ENCODE results near the gene ASB14. TPM values are rescaled to one million over a fixed set of nuclear protein-coding genes. Genes with fewer than 3 reads are reported as not detected.
"Not testable (repeated sequence)": the region's sequence is repeated elsewhere in the genome, so short reads cannot be mapped to it uniquely, and the experiment has no call there.

Gene ASB14
- total RNA-seq, result not detected

DNA sequence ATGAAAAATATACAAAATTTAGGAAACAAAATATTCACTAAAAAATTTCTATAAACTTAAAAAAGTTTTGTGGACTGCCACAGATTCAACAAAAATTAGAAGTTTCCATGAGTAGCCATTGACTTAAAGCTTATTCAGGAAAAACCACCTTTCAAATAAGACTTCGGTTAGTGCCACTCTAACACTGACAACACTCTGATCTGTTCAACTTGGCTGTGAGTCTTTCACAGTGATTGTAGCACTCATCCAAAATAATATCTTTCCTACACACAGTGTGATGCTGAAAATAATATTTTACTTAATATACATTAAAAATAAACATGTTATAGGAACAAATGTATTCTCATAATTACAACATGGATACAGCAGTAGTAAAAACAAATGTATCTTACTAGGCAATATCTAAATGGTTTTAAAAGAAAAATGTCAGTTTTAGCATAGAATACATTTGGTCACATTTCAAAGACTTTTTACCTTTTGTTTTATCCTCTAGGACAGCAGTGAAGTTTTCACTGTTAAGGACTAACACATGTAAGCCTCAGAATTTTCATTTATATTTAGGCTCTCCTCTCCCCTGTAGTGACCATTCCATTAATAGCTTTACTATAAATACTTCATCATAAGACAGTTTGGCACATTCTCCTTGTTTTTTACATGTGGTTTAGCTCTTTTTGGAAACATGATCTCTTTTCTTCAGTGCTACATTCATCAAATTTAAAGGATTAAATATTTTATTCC is at the start of gene ASB14:
Gene ASB14 (minus strand): TSS at position 527 of the 738 bp plus-strand sequence. CDS start 652 bp downstream, outside the sequence.
- no peak for ATAC-seq

DNA sequence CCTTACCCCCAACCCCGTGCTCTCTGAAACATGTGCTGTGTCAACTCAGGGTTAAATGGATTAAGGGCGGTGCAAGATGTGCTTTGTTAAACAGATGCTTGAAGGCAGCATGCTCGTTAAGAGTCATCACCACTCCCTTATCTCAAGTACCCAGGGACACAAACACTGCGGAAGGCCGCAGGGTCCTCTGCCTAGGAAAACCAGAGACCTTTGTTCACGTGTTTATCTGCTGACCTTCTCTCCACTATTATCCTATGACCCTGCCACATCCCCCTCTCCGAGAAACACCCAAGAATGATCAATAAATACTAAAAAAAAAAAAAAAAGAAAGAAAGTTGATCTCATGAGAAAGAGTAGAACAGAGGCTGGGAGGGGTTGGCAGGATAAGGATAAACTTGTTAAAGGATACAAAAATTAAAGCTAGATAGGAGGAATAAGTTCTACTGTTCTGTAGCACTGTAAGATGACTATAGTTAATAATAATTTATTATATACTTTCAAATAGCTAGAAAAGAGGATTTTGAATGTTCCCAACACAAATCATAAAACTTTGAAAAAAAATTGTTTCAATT is 46.7 kb upstream of the ASB14 start:
- not testable (repeated sequence) for ATAC-seq

DNA sequence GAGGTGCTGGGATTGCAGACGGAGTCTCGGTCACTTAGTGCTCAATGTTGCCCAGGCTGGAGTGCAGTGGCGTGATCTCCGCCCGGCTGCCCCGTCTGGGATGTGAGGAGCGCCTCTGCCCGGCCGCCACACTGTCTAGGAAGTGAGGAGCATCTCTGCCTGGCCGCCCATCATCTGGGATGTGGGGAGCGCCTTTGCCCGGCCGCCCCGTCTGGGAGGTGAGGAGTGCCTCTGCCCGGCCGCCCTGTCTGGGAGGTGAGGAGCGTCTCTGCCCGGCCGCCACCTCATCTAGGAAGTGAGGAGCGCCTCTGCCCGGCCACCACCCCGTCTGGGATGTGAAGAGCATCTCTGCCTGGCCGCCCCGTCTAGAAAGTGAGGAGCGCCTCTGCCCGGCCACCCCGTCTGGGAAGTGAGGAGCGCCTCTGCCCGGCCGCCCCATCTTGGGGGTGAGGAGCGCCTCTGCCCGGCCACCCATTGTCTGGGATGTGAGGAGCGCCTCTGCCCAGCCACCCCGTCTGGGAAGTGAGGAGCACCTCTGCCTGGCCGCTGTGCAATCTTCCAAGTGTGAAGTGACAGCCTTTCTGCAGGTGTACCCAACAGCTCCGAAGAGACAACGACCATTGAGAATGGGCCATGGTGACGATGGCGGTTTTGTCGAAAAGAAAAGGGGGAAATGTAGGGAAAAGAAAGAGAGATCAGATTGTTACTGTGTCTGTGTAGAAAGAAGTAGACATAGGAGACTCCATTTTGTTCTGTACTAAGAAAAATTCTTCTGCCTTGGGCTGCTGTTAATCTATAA is 46.0 kb upstream of the ASB14 start:
- not testable (repeated sequence) for ATAC-seq

DNA sequence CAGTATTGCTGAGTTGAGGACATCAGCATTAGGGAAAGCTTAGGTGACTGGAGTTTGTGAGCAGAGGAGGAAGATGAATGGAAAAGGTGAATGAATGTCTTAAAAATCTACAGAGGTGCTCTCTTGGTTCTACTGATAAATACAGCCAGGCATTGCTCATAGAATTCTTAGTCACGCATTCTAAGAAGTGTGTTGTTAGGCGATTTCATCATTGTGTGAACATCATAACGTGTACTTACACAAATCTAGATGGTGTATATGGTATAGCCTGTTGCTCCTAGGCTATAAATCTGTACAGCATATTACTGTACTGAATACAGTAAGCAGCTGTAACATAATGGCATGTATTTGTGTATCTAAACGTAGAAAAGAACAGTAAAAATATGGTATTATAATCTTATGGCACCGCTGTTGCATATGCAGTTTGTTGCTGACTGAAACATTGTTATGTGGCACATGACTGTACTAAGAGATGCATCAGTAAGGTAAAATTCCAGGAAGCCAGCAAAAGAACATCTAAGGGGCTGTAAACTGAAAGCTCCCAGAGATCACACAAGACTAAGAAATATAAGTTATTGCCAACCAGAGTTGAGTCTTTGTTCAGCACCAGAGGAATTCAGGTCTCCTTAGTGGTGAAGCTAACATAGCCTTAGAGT is 42.9 kb upstream of the ASB14 start:
- ATAC-seq, result no peak

DNA sequence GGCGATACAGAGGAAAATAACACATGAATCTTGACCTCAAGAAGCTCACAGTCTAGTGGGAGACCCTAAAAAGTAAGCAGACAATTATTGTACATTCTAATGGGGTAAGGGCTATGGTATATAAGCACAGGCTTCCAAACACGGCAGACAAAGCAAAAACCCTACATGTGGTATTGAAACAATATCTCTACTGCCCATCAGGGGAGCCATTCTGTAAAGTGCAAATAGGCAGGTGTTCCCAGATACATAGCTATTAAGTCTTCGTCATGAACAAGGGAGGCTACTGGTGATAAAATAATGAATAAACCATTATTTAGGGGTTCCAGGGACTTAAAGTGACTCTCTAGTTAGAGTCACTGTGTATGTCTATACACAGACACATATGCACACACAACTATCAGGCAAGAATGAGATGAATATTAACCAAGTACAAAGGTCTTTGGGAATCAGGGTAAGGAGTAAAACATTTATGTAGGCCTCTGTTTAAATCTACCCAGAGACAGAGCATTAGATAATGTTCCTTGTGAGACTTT is 38.7 kb upstream of the ASB14 start:
- no peak for ATAC-seq

DNA sequence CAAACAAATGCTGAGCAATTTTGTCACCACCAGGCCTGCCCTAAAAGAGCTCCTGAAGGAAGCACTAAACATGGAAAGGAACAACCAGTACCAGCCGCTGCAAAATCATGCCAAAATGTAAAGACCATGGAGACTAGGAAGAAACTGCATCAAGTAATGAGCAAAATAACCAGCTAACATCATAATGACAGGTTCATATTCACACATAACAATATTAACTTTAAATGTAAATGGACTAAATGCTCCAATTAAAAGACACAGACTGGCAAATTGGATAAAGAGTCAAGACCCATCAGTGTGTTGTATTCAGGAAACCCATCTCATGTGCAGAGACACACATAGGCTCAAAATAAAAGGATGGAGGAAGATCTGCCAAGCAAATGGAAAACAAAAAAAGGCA is 34.0 kb upstream of the ASB14 start:
- ATAC-seq, result not testable (repeated sequence)

DNA sequence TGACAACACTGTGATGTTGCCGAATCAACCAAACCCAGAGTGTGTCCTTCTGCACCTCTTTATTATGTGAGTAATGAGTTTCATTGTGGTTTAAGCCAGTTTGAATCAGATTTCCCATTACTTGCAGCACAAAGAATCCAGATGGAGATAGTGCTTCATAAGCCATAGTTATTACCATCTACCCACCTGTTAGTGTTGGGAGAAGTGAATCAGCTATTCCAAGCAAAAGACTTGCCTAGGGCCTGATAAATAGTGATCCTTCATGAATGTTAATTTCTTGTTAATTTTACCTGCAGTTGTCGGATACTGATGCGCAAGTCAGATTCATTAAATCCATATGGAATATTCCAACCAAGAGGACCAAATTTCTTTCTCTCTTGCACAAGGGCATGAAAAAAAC is 21.7 kb upstream of the ASB14 start:
- ATAC-seq, result no peak

DNA sequence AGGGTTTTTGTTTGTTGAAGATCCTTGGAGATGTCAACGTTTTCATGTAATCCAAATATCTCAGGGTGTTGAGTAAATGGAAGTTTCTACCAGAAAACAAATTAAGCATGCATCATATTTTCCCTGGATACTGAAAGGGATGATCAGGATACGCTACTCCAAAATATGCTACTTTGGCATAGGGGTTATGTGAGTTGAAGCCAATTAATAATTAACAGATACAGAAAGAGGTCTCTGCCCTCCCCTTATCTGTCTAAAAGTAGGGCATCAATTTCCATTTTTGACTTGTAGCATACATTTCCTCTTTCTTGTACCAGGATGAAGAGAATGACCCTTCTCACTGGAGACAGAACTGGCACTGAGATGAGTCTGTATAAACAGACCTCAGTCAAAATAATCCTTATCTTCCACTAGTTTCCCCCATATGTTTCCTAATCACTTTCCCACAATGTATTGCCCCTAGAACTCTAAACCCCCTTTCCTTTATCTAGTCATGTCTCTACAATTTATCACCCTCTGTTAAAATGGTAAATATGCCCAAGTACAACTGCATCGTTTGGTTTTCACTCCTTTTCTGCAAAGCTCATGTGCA is 17.4 kb upstream of the ASB14 start:
- ATAC-seq, result no peak

DNA sequence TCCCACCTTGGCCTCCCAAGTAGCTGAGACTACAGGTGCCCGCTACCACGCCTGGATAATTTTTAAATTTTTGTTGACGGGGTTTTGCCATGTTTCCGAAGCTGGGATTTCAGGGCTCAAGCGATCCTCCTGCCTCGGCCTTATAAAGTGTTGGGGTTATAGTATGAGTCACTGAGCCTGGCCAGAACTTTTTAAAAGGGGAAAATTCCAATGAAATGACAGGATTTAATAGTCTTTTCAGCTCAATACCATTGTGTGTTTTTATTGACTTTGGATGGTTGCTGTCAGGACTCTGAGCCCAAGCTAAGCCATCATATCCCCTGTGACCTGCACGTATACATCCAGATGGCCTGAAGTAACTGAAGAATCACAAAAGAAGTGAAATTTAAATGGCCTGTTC is 11.0 kb upstream of the ASB14 start:
- not testable (repeated sequence) for ATAC-seq

DNA sequence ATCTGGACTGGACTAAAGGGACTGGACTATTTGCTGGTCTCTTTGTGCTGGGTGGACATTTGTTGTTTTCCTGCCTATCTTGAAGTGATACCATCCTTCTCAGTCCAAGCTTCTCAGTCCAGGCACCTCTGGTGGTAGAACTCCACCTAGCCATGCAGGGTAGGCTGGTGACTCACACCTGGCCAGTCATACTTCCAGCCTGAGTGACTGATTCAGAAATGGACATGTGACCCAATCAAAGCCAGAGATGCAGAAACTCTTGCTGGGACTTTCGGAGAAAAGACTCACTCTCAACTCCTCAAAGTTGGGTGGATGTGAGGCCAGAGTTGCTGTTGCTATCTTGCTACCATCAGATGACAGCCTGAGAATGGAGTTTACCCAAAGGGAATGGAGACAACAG is 5.6 kb upstream of the ASB14 start:
- peak; percentile 94 for ATAC-seq

DNA sequence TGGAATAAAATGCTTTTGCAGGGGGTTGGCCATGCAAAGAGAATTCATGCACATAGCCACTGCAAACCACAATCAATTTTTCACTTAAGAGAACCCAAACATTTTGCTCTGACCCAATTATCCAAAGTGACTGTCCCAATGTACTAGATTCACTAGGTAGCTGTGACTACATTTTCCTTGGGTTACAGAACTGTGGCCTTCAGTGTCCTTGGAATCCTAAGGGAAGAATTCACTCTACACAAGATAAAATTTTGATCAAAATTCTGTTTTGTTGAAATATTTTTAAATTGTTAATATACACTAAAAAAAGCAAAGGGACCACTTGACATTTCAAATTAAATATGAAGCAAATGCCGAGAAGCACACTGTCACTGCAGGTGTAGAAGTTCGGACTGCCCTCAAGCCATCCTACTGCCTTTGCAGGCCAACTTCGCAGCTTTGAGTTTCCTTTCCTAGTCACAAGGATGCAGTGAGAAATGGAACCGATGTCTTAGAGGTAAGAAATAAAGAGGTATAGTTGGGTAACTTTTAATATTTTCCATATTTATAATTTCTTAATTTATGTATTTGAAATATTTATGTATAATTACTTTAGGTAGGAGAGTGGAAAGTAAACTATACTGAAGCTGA is 527 bp upstream of the ASB14 start:
- no peak for ATAC-seq

DNA sequence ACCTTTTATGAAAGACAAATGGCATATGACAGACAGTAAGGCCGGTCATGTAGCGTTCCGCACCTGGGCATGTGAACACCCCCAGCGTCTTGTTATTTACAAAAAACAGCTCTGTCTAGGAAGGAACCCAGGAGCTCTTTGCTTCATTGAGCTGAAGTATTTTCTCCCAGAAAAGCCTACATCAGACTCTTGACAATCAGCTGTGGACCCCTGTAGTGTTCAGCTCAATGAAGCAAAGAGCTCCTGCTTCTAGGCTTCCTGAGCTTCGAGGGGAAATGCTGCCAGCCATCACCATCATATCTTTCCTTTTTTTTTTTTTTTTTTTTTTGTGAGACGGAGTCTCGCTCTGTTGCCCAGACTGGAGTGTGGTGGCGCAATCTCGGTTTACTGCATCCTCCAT is 4.1 kb downstream of the ASB14 start:
- ATAC-seq, result no peak

DNA sequence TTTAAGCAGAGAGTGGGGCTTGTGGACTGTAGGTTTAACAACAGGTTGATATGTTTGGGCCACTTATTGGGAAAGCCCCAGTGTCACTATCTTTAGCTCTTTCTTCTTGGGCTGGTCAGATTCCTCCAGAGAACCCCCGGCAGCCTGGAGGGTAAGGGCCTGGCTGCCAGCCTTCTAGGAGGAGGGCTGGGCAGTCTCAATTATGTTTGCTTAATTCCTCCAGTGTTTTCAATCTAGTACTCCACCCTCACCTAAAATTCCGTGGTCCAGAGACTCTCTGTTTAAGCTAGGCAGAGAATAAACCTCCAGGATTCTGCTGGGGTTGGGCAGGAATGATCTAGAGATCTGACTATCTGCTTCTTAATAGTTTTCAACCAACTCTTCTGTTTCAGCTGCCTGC is 5.3 kb downstream of the ASB14 start:
- ATAC-seq, result no peak

DNA sequence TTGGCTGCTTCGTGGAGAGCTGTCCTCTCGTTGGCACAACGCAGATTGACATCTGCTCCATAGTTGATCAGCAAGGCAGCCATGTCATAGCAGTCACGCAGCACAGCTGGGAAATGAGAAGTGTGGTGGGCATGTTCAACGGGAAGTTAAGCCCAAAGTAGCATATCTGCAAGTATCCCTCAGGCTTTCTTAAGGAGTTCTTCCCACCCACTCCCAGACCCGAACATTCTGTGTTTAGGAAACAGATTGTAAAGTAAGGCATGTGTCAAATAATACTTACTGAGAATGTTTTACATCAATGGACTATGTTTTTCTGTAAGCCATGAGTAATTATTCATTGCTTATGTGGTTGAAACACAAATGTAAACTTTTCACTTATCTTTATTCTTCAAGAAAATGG is 9.2 kb downstream of the ASB14 start:
- ATAC-seq, result no peak

DNA sequence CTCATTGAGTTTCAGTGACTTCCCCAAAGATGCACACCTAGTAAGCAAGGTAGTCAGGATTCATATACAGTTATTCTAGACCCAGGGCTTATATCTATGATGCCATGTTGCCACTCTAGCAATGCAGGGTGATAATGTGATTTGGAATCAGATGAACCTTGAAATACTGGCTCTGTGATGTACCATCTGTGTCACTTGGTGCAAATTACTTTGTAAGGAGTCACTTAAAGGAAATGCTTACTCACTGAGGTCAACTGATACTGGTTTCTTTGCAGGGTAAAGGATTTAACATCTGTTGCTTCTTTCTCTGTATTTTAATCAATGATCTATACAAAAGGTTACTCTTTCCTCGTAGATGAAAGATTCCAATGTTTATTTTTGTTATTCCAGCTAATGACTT is 10.8 kb downstream of the ASB14 start:
- peak; percentile 73 for ATAC-seq

DNA sequence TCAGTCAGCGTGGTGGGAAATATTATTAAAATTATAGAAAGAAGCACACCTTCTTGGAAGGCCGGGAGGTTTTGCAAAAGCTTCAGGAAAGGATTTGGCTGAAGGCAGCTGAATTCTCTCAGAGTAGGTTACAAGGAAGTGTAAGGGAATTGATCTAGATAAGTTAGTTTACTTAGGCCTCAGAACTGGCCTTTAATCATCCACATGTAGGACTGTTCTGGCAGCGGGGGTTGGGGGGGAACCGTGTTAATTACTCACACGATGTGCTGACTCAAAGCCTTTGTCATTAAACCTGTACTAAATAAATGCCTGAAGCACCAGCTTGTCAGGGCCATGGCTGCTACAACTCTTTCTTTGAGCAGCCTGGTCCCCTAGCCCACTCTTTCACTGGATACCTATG is 12.8 kb downstream of the ASB14 start:
- no peak for ATAC-seq

DNA sequence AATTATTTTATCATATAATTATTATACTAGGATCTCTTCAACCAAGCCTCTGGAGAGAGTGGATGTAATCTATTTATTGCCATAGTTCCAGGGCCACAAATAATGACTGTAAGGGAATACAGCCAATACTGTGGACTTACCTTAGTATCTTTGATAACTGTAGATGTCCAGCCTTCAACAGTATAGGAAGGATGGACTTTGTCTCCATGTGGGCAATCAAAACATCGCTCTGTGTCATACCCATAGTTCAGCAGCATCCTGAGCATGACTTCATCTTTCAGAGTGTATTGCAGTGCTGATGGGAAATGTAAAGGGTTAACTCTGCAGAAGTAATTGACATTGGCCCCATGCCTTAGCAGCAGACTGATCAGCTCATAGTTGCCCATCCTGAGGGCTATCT is 14.2 kb downstream of the ASB14 start:
- no peak for ATAC-seq

DNA sequence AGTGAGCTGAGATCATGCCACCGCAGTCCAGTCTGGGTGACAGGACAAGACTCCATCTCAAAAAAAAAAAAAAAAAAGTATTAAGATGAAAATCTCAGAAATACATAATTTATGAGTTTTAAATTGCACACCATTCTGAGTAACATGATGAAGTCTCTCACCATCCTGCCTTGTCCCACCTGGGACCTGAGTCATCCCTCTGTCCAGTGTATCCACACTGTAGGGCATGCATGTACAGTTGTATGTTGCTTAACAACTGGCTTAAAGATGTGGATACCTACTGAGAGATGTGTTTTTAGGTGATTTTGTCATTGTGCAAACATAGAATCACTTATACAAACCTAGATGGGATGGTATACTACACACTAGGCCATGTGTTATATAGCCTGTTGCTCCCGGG is 17.1 kb downstream of the ASB14 start:
- no peak for ATAC-seq

DNA sequence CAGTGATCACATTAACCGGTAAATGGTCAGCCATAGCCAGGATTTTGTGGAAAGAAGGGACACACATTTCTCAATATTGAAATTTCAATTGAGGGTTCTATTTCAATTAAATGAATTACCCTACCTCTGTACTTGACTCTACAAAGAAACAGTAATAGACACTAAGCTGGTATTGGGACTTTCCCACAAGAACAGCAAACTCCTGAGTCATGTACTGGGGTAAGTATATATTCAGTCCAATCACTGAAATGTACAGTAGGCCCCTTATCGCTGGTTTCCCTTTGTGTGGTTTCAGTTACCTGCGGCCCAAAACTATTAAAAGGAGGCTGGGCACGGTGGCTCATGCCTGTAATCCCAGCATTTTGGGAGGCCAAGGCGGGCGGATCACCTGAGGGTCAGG is 17.6 kb downstream of the ASB14 start:
- no peak for ATAC-seq

DNA sequence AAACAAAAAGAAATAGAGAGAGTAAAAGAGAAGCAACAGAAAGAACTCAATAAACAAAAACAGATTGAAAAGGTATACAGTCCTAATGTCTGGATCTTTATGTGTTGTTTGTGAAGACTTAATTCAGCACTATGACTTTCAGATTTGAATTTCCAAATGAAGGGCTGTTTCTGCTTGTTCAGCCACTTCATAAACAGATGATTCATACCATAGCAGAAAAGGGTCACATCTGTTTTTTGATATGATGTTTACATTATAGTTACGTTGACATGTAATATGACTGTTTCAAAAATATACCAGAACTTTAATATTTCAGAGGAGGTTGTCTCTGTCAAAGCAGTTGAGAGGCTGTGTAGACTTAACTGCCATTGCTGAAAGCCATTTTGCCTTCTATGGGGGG is 24.1 kb downstream of the ASB14 start:
- no peak for ATAC-seq

DNA sequence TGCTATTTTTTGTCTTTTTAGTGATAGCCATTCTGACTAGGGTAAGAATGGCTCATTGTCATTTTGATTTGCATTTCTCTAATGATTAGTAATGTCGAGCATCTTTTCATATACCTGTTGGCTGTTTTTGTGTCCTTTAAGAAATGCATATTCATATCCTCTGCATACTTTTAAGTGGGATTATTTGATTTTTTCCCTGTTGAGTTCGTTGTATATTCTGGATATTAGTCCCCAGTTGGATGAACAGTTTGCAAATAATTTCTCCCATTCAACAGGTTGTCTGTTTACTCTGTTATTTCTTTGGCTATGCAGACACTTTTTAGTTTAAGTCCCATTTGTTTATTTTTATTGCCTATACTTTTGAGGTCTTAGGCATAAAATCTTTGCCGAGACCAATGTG is 30.6 kb downstream of the ASB14 start:
- no peak for ATAC-seq

DNA sequence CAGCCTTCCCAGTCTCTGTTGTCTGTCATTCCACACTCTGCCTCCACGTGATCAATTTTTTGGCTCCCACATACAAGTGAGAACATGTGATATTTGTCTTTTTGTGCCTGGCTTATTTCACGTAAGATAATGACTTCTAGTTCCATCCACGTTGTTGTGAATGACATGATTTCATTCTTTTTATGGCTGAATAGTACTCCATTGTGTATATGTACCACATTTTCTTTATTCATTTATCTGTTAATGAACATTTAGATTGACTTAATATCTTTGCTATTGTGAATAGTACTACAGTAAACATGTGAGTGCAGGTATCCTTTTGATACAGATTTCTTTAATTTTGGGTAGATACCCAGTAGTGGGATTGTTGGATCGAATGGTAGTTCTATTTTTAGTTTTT is 31.4 kb downstream of the ASB14 start:
- no peak for ATAC-seq

Measured in esophagus mucosa (tissue), 1 donor.